GM12864 (cell line): ENCODE measurements around the gene SEMA5A.

Source experiments
- DNase-seq: peaks from one replicate; pipeline ENCODE4 v3.0.0-alpha.2; 2011; ENCODE audit warnings: low read depth
- H3K4me3 ChIP-seq: 2 replicates; pipeline ENCODE4 v1.5.1; 2011; ENCODE audit warnings: mild to moderate bottlenecking, low read depth, low read length, control low read depth
- TF ChIP-seq, protein P1 (sequence below): IDR thresholded peaks from 2 replicates; pipeline ENCODE4 v1.5.1; 2011; ENCODE audit warnings: low read depth, mild to moderate bottlenecking, moderate library complexity, low read length, control low read depth, inconsistent platforms; ENCODE audit errors: missing control alignments

The SEMA5A gene

DNA sequence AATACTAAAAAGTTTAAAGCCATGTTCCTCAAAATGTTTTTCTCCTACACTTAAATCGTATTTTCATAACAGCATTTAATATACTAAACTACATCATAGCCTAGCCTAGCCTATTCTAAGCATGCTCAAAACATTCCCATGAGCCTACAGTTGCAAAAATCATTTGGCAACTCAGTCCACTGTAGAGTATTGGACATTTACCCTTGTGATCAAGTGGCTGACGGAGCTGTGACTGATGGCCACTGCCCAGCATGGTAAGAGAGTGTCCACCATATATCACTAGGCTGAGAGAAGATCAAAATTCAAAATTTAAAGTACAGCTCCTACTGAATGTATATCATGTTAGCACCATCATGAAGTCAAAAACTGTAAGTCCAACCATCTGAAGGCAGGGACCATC is 30.9 kb downstream of the SEMA5A start:
- H3K4me3 ChIP-seq, result no peak overlapping the region
- DNase-seq, result no peak
- TF ChIP-seq, protein P1, sequence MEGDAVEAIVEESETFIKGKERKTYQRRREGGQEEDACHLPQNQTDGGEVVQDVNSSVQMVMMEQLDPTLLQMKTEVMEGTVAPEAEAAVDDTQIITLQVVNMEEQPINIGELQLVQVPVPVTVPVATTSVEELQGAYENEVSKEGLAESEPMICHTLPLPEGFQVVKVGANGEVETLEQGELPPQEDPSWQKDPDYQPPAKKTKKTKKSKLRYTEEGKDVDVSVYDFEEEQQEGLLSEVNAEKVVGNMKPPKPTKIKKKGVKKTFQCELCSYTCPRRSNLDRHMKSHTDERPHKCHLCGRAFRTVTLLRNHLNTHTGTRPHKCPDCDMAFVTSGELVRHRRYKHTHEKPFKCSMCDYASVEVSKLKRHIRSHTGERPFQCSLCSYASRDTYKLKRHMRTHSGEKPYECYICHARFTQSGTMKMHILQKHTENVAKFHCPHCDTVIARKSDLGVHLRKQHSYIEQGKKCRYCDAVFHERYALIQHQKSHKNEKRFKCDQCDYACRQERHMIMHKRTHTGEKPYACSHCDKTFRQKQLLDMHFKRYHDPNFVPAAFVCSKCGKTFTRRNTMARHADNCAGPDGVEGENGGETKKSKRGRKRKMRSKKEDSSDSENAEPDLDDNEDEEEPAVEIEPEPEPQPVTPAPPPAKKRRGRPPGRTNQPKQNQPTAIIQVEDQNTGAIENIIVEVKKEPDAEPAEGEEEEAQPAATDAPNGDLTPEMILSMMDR, result no peak

- TF ChIP-seq, protein P1, result no peak
- DNase-seq, result no peak
- H3K4me3 ChIP-seq, result no peak overlapping the region
These were observed 32.0 kb downstream of the SEMA5A start for GRCh38 chr5:9513827-9514226.

DNA sequence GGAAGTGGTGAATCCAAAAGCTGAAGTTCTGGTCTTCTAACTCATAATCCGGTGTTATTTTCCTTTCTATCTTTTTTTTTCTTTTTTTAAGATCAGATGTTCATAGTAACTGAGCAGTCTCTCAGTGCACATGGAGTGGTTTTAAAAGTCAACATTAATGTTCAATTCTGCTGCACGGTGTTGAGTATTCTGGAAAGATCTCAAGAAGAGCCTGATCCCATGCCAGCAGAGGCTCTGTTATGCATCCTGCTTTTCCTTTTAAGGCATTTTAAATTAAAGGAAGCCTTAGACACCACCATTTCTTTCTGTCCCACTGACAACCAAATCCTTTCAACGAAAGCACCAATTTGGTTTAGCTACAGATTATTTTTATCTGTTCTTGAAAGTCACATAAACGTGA is 33.4 kb downstream of the SEMA5A start:
- DNase-seq, result no peak
- no peak overlapping the region for H3K4me3 ChIP-seq
- TF ChIP-seq, protein P1, result no peak

GRCh38 chr5:9507974-9508373 is 37.9 kb downstream of the SEMA5A start:
- TF ChIP-seq, protein P1, result no peak
- no peak for DNase-seq
- no peak overlapping the region for H3K4me3 ChIP-seq

GRCh38 chr5:9505225-9505624 is 40.6 kb downstream of the SEMA5A start:
- TF ChIP-seq, protein P1, result no peak
- no peak overlapping the region for H3K4me3 ChIP-seq
- DNase-seq, result no peak

DNA sequence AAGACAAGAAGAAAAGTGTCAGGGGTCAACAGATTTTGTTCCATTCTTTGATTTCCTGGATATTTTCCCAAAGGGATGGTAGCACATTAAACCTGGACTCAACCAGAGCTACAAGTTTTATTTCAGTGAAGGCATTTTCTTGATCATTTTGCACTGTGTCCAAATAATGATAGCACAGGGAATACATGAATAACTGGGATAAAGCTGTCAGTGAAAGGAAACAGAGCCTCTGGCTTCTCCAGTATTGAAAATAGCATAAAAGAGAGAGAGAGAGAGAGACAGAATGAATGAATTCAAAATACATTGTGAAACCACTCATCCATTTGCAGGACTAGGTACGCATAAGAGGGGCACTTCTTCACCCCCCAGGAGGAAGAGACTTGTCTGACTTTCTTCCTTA is 43.0 kb downstream of the SEMA5A start:
- TF ChIP-seq, protein P1, result no peak
- DNase-seq, result no peak
- no peak overlapping the region for H3K4me3 ChIP-seq

- H3K4me3 ChIP-seq, result no peak overlapping the region
- TF ChIP-seq, protein P1, result no peak
- DNase-seq, result no peak
These were observed 43.6 kb downstream of the SEMA5A start for GRCh38 chr5:9502050-9502834.
